Urinary bladder (tissue), 4 donors: Measurements from ENCODE around the gene PTX3. TPM values are rescaled to one million over a fixed set of nuclear protein-coding genes. Genes with fewer than 3 reads are reported as not detected.

ENCODE experiments used
- DNase-seq: peaks from one replicate; pipeline ENCODE4 v3.0.0-alpha.2; 2015; ENCODE audit errors: extremely low spot score
- H3K27ac ChIP-seq: one replicate; pipeline ENCODE4 v1.5.1; 2013; ENCODE audit warnings: low read depth, mild to moderate bottlenecking, moderate library complexity
- H3K36me3 ChIP-seq: one replicate; pipeline ENCODE4 v1.6.1; 2013; ENCODE audit warnings: mild to moderate bottlenecking, moderate library complexity; ENCODE audit not compliant: insufficient read depth
- H3K4me1 ChIP-seq: one replicate; pipeline ENCODE4 v1.6.1; 2013; ENCODE audit warnings: mild to moderate bottlenecking, moderate library complexity; ENCODE audit not compliant: insufficient read depth
- H3K4me3 ChIP-seq: one replicate; pipeline ENCODE4 v1.5.1; 2013; ENCODE audit warnings: low read depth, low read length
- WGBS: extraction: QIAGEN DNeasy Blood & Tissue Kit; methylation state at CpG from one replicate; pipeline ENCODE4 v1.1.7; 2013; 5-methylcytosine and 5-hydroxymethylcytosine counted together
- polyA plus RNA-seq: library from polyadenylated mRNA; stranded (reverse); fragments of 200-250 nt; gene quantifications from one replicate; pipeline ENCODE4 v1.2.3, GENCODE V29; 2013
- total RNA-seq: library from RNA; depleted of rRNA; stranded (reverse); fragments of >200 nt; gene quantifications from one replicate; pipeline ENCODE4 v1.2.3, GENCODE V29; 2014
- donor health status: healthy with polysubstance abuse.
- donor health status: healthy.

PTX3 gene
- total and polyA plus RNA-seq, 2 donors: 5.1 to 33.4 TPM

GRCh38 chr3:157409516-157409915 is 27.1 kb upstream of the PTX3 start:
- DNase-seq: no peak
- Histone ChIP-seq H3K4me3 (no peak overlapping the region), H3K36me3 (no peaks in the 10 kb centered on the region), H3K27ac (no peak overlapping the region), H3K4me1 (no peaks in the 10 kb centered on the region)
- WGBS: 76% methylated on average over 2 of the region's 2 CpGs

GRCh38 chr3:157410945-157411344 is 25.7 kb upstream of the PTX3 start:
- no peak overlapping the region for H3K27ac ChIP-seq
- no peaks in the 10 kb centered on the region for H3K36me3 ChIP-seq
- WGBS: 57% methylated on average over 2 of the region's 2 CpGs
- no peak for DNase-seq
- no peak overlapping the region for H3K4me3 ChIP-seq
- H3K4me1 ChIP-seq: no peaks in the 10 kb centered on the region

GRCh38 chr3:157412323-157412855 is 24.3 kb upstream of the PTX3 start:
- Histone ChIP-seq H3K27ac (no peak overlapping the region), H3K4me3 (no peak overlapping the region), H3K4me1 (no peaks in the 10 kb centered on the region), H3K36me3 (no peaks in the 10 kb centered on the region)
- DNase-seq: no peak
- 78% methylated on average over 1 of the region's 1 CpG for WGBS

GRCh38 chr3:157414861-157415260 is 21.8 kb upstream of the PTX3 start:
- H3K4me1 ChIP-seq: no peaks in the 10 kb centered on the region
- H3K36me3 ChIP-seq: no peaks in the 10 kb centered on the region
- no peak for DNase-seq
- H3K4me3 ChIP-seq: no peak overlapping the region
- H3K27ac ChIP-seq: no peak overlapping the region

- 68% methylated on average over 3 of the region's 3 CpGs for WGBS
- Histone ChIP-seq H3K36me3 (no peaks in the 10 kb centered on the region), H3K4me3 (no peak overlapping the region), H3K4me1 (no peaks in the 10 kb centered on the region), H3K27ac (no peak overlapping the region)
- no peak for DNase-seq
Measured at GRCh38 chr3:157416347-157417087, 20.1 kb upstream of the PTX3 start.

GRCh38 chr3:157417247-157417646 is 19.4 kb upstream of the PTX3 start:
- DNase-seq: no peak
- no peak overlapping the region for H3K27ac ChIP-seq
- no peaks in the 10 kb centered on the region for H3K36me3 ChIP-seq
- no peaks in the 10 kb centered on the region for H3K4me1 ChIP-seq
- 78% methylated on average over 2 of the region's 2 CpGs for WGBS
- no peak overlapping the region for H3K4me3 ChIP-seq

GRCh38 chr3:157418104-157418503 is 18.5 kb upstream of the PTX3 start:
- Histone ChIP-seq H3K36me3 (no peaks in the 10 kb centered on the region), H3K4me1 (no peaks in the 10 kb centered on the region), H3K27ac (no peak overlapping the region), H3K4me3 (no peak overlapping the region)
- DNase-seq: no peak
- WGBS: 73% methylated on average over 2 of the region's 2 CpGs

GRCh38 chr3:157420606-157421130 is 16.0 kb upstream of the PTX3 start:
- 66% methylated on average over 3 of the region's 3 CpGs for WGBS
- H3K36me3 ChIP-seq: no peaks in the 10 kb centered on the region
- DNase-seq: no peak

GRCh38 chr3:157423337-157423736 is 13.3 kb upstream of the PTX3 start:
- DNase-seq: no peak

More at GRCh38 chr3:157420606-157421130, 16.0 kb upstream of the PTX3 start:
- no peaks in the 10 kb centered on the region for H3K4me1 ChIP-seq
- no peak overlapping the region for H3K27ac ChIP-seq
- H3K4me3 ChIP-seq: no peak overlapping the region

GRCh38 chr3:157427901-157428300 is 8.7 kb upstream of the PTX3 start:
- no peaks in the 10 kb centered on the region for H3K36me3 ChIP-seq
- no peak for DNase-seq
- no peak overlapping the region for H3K4me3 ChIP-seq
- WGBS: 60% methylated on average over 4 of the region's 4 CpGs
- H3K4me1 ChIP-seq: no peaks in the 10 kb centered on the region
- H3K27ac ChIP-seq: no peak overlapping the region

More at GRCh38 chr3:157423337-157423736, 13.3 kb upstream of the PTX3 start:
- Histone ChIP-seq H3K27ac (no peak overlapping the region), H3K4me3 (no peak overlapping the region), H3K4me1 (no peaks in the 10 kb centered on the region), H3K36me3 (no peaks in the 10 kb centered on the region)

GRCh38 chr3:157428853-157429252 is 7.8 kb upstream of the PTX3 start:
- Histone ChIP-seq H3K4me1 (no peaks in the 10 kb centered on the region), H3K36me3 (no peaks in the 10 kb centered on the region), H3K27ac (no peak overlapping the region), H3K4me3 (no peak overlapping the region)
- no peak for DNase-seq
- 45% methylated on average over 1 of the region's 1 CpG for WGBS

GRCh38 chr3:157429708-157430107 is 6.9 kb upstream of the PTX3 start:
- WGBS: 71% methylated on average over 2 of the region's 2 CpGs
- H3K36me3 ChIP-seq: no peaks in the 10 kb centered on the region

GRCh38 chr3:157438194-157438730 is 1.6 kb downstream of the PTX3 start:
- WGBS: 5% methylated on average over 22 of the region's 22 CpGs
- H3K27ac ChIP-seq: no peak overlapping the region
- peaks cover 2% of the 10 kb centered on the region for H3K4me1 ChIP-seq
- peak overlapping the region; percentile 56 for H3K4me3 ChIP-seq
- no peaks in the 10 kb centered on the region for H3K36me3 ChIP-seq
- no peak for DNase-seq

More at GRCh38 chr3:157429708-157430107, 6.9 kb upstream of the PTX3 start:
- Histone ChIP-seq H3K4me3 (no peak overlapping the region), H3K4me1 (no peaks in the 10 kb centered on the region), H3K27ac (no peak overlapping the region)
- no peak for DNase-seq

GRCh38 chr3:157441102-157441624 is 4.5 kb downstream of the PTX3 start:
- H3K4me3 ChIP-seq: no peak overlapping the region
- 89% methylated on average over 2 of the region's 2 CpGs for WGBS
- no peaks in the 10 kb centered on the region for H3K36me3 ChIP-seq
- no peak overlapping the region for H3K27ac ChIP-seq
- no peak for DNase-seq
- H3K4me1 ChIP-seq: peaks cover 2% of the 10 kb centered on the region
